GM23338 (cell line): ENCODE measurements around the gene CD28.

Experiments used
- CREB1 ChIP-seq: fragments of 250-450 bp; sonication (Bioruptor Pico); IDR thresholded peaks from 2 replicates; pipeline ENCODE4 v1.5.0; 2020; ENCODE audit warnings: low read depth, mild to moderate bottlenecking, moderate library complexity
- EZH2 ChIP-seq: fragments of 200-600 bp; sonication (generic); IDR thresholded peaks from one replicate; pipeline ENCODE4 v1.8.0; 2017; ENCODE audit warnings: antibody characterized with exemption, mild to moderate bottlenecking, low read depth; ENCODE audit not compliant: unreplicated experiment
- EZH2phosphoT487 ChIP-seq: fragments of 200-600 bp; sonication (generic); IDR thresholded peaks from one replicate; pipeline ENCODE4 v1.8.1; 2018; ENCODE audit warnings: antibody characterized with exemption; ENCODE audit not compliant: unreplicated experiment
- JUNB ChIP-seq: IDR thresholded peaks from one replicate; pipeline ENCODE4 v1.6.1; 2016; ENCODE audit warnings: antibody characterized with exemption; ENCODE audit not compliant: unreplicated experiment
- NANOG ChIP-seq: IDR thresholded peaks from 2 replicates; pipeline ENCODE4 v1.6.1; 2016; ENCODE audit warnings: antibody characterized with exemption, borderline replicate concordance
- POLR2AphosphoS5 ChIP-seq: IDR thresholded peaks from 2 replicates; pipeline ENCODE4 v1.6.1; 2016; ENCODE audit warnings: antibody characterized with exemption, low read depth
- STAT1 ChIP-seq: IDR thresholded peaks from one replicate; pipeline ENCODE4 v1.6.1; 2016; ENCODE audit warnings: antibody characterized with exemption; ENCODE audit not compliant: unreplicated experiment
- ZNF114 ChIP-seq: fragments of 250-450 bp; sonication (Bioruptor Pico); IDR thresholded peaks from 2 replicates; pipeline ENCODE4 v1.5.0; 2020; ENCODE audit warnings: mild to moderate bottlenecking, moderate library complexity
- TF ChIP-seq, protein P1 (sequence below): IDR thresholded peaks from one replicate; pipeline ENCODE4 v1.6.1; 2018; ENCODE audit warnings: antibody characterized with exemption; ENCODE audit not compliant: unreplicated experiment
- TF ChIP-seq, protein P2 (sequence below), 2 experiments: fragments of 200-600 bp in 1 of 2; sonication (generic) in 1 of 2; conservative IDR thresholded peaks; 2 replicates each; pipeline versions ENCODE4 v1.5.1 to v1.6.1; 2016 to 2017; ENCODE audit warnings: antibody characterized with exemption in 2 of 2, low read depth in 2 of 2, mild to moderate bottlenecking in 2 of 2, moderate library complexity in 1 of 2
- TF ChIP-seq, protein P3 (sequence below): IDR thresholded peaks from 2 replicates; pipeline ENCODE4 v1.6.1; 2016; ENCODE audit warnings: antibody characterized with exemption
- TF ChIP-seq, protein P4 (sequence below): fragments of 250-450 bp; sonication (Bioruptor Pico); IDR thresholded peaks from 2 replicates; pipeline ENCODE4 v1.5.0; 2020; ENCODE audit warnings: mild to moderate bottlenecking, moderate library complexity

DNA sequence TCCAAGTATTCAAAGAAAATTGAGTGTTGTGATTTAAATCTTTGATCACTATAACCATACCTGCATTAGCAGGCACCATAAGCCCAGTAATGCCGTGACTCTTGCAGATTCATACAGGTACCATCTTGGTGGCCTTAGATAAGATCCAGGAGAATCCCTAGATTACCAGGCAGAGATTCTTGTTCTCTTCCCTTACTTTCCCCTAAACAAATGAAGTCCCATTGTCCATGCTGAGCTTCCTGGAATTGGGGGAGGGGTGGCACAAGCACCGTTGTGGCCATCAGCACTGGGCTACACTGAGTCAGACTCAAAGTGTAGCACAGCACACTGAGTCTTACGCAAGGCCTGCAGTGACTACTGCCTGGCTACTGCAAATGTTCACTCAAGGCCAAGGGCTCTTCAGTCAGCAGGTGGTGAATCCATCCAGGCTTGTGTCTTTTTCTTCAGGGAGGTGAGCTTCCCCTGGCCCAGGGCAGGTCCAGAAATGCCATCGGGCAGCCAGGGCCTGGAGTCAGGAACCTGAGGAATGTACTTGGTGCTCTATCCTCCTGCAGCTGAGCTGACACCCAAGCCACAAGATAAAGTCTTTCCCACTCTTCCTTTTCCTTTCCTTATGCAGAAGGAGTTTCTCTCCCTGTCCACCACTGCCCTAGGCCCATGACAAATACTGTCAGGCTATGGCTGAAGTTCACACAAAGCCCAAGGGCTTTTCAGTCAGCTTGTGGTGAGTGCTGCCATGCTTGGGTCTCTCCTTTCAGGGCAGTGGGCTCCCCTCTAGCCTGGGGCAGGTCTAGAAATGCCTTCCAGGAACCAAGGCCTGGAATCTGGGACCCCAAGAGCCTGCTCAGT is 52.6 kb downstream of the CD28 start:
- TF ChIP-seq, protein P1, sequence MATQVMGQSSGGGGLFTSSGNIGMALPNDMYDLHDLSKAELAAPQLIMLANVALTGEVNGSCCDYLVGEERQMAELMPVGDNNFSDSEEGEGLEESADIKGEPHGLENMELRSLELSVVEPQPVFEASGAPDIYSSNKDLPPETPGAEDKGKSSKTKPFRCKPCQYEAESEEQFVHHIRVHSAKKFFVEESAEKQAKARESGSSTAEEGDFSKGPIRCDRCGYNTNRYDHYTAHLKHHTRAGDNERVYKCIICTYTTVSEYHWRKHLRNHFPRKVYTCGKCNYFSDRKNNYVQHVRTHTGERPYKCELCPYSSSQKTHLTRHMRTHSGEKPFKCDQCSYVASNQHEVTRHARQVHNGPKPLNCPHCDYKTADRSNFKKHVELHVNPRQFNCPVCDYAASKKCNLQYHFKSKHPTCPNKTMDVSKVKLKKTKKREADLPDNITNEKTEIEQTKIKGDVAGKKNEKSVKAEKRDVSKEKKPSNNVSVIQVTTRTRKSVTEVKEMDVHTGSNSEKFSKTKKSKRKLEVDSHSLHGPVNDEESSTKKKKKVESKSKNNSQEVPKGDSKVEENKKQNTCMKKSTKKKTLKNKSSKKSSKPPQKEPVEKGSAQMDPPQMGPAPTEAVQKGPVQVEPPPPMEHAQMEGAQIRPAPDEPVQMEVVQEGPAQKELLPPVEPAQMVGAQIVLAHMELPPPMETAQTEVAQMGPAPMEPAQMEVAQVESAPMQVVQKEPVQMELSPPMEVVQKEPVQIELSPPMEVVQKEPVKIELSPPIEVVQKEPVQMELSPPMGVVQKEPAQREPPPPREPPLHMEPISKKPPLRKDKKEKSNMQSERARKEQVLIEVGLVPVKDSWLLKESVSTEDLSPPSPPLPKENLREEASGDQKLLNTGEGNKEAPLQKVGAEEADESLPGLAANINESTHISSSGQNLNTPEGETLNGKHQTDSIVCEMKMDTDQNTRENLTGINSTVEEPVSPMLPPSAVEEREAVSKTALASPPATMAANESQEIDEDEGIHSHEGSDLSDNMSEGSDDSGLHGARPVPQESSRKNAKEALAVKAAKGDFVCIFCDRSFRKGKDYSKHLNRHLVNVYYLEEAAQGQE, result no peak
- TF ChIP-seq EZH2 (no peak), JUNB (no peak), EZH2phosphoT487 (no peak), ZNF114 (no peak), STAT1 (no peak), POLR2AphosphoS5 (no peak), NANOG (no peak), CREB1 (CRISPR knock-in tag) (no peak)
- TF ChIP-seq, protein P2, sequence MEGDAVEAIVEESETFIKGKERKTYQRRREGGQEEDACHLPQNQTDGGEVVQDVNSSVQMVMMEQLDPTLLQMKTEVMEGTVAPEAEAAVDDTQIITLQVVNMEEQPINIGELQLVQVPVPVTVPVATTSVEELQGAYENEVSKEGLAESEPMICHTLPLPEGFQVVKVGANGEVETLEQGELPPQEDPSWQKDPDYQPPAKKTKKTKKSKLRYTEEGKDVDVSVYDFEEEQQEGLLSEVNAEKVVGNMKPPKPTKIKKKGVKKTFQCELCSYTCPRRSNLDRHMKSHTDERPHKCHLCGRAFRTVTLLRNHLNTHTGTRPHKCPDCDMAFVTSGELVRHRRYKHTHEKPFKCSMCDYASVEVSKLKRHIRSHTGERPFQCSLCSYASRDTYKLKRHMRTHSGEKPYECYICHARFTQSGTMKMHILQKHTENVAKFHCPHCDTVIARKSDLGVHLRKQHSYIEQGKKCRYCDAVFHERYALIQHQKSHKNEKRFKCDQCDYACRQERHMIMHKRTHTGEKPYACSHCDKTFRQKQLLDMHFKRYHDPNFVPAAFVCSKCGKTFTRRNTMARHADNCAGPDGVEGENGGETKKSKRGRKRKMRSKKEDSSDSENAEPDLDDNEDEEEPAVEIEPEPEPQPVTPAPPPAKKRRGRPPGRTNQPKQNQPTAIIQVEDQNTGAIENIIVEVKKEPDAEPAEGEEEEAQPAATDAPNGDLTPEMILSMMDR (conservative IDR thresholded peaks at IDR 0.05; ENCODE audit: low read depth in 2 of 2), result no peak
- TF ChIP-seq, protein P3, sequence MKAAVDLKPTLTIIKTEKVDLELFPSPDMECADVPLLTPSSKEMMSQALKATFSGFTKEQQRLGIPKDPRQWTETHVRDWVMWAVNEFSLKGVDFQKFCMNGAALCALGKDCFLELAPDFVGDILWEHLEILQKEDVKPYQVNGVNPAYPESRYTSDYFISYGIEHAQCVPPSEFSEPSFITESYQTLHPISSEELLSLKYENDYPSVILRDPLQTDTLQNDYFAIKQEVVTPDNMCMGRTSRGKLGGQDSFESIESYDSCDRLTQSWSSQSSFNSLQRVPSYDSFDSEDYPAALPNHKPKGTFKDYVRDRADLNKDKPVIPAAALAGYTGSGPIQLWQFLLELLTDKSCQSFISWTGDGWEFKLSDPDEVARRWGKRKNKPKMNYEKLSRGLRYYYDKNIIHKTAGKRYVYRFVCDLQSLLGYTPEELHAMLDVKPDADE, result no peak
- TF ChIP-seq, protein P4, sequence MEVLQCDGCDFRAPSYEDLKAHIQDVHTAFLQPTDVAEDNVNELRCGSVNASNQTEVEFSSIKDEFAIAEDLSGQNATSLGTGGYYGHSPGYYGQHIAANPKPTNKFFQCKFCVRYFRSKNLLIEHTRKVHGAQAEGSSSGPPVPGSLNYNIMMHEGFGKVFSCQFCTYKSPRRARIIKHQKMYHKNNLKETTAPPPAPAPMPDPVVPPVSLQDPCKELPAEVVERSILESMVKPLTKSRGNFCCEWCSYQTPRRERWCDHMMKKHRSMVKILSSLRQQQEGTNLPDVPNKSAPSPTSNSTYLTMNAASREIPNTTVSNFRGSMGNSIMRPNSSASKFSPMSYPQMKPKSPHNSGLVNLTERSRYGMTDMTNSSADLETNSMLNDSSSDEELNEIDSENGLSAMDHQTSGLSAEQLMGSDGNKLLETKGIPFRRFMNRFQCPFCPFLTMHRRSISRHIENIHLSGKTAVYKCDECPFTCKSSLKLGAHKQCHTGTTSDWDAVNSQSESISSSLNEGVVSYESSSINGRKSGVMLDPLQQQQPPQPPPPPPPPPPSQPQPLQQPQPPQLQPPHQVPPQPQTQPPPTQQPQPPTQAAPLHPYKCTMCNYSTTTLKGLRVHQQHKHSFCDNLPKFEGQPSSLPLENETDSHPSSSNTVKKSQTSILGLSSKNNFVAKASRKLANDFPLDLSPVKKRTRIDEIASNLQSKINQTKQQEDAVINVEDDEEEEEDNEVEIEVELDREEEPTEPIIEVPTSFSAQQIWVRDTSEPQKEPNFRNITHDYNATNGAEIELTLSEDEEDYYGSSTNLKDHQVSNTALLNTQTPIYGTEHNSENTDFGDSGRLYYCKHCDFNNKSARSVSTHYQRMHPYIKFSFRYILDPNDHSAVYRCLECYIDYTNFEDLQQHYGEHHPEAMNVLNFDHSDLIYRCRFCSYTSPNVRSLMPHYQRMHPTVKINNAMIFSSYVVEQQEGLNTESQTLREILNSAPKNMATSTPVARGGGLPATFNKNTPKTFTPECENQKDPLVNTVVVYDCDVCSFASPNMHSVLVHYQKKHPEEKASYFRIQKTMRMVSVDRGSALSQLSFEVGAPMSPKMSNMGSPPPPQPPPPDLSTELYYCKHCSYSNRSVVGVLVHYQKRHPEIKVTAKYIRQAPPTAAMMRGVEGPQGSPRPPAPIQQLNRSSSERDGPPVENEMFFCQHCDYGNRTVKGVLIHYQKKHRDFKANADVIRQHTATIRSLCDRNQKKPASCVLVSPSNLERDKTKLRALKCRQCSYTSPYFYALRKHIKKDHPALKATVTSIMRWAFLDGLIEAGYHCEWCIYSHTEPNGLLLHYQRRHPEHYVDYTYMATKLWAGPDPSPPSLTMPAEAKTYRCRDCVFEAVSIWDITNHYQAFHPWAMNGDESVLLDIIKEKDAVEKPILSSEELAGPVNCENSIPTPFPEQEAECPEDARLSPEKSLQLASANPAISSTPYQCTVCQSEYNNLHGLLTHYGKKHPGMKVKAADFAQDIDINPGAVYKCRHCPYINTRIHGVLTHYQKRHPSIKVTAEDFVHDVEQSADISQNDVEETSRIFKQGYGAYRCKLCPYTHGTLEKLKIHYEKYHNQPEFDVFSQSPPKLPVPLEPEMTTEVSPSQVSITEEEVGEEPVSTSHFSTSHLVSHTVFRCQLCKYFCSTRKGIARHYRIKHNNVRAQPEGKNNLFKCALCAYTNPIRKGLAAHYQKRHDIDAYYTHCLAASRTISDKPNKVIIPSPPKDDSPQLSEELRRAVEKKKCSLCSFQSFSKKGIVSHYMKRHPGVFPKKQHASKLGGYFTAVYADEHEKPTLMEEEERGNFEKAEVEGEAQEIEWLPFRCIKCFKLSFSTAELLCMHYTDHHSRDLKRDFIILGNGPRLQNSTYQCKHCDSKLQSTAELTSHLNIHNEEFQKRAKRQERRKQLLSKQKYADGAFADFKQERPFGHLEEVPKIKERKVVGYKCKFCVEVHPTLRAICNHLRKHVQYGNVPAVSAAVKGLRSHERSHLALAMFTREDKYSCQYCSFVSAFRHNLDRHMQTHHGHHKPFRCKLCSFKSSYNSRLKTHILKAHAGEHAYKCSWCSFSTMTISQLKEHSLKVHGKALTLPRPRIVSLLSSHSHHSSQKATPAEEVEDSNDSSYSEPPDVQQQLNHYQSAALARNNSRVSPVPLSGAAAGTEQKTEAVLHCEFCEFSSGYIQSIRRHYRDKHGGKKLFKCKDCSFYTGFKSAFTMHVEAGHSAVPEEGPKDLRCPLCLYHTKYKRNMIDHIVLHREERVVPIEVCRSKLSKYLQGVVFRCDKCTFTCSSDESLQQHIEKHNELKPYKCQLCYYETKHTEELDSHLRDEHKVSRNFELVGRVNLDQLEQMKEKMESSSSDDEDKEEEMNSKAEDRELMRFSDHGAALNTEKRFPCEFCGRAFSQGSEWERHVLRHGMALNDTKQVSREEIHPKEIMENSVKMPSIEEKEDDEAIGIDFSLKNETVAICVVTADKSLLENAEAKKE (CRISPR knock-in tag), result no peak
